CD14-positive monocyte (primary cell): Measurements from ENCODE around the gene UNK. TPM values are rescaled to one million over a fixed set of nuclear protein-coding genes. Genes with fewer than 3 reads are reported as not detected.
A peak's percentile ranks its signal among the peaks of the same experiment; 100 is the strongest.
"Not testable (repeated sequence)": the region's sequence is repeated elsewhere in the genome, so short reads cannot be mapped to it uniquely, and the experiment has no call there.

ENCODE experiments used
- DNase-seq, 3 donors: peaks; one replicate each; pipeline ENCODE4 v3.0.0-alpha.2; 2011 to 2022
- H2AFZ ChIP-seq: 2 replicates; pipeline ENCODE4 v1.6.0; 2012; ENCODE audit warnings: mild to moderate bottlenecking, low read depth, low read length, inconsistent platforms; ENCODE audit not compliant: insufficient read depth, poor library complexity, severe bottlenecking
- H3K27ac ChIP-seq, 2 donors: 1 replicate in 1 of 2; 2 replicates in 1 of 2; pipeline ENCODE4 v1.5.1; 2012 to 2013; ENCODE audit warnings: low read length in 2 of 2, control low read depth in 1 of 2, inconsistent platforms in 1 of 2, low read depth in 1 of 2, mild to moderate bottlenecking in 1 of 2
- H3K27me3 ChIP-seq, 2 donors: one replicate each; pipeline versions ENCODE4 v1.6.0 to v1.6.1; 2011 to 2013; ENCODE audit warnings: low read length in 2 of 2; ENCODE audit not compliant: control insufficient read depth in 2 of 2, insufficient read depth in 2 of 2
- H3K36me3 ChIP-seq, 2 donors: replicated peaks in 1 of 2; 1 replicate in 1 of 2; 2 replicates in 1 of 2; pipeline versions ENCODE4 v1.5.1 to v1.6.1; 2012 to 2013; ENCODE audit warnings: low read length in 2 of 2, control low read depth in 1 of 2, inconsistent platforms in 1 of 2, mild to moderate bottlenecking in 1 of 2; ENCODE audit not compliant: insufficient read depth in 2 of 2, control insufficient read depth in 1 of 2
- H3K4me1 ChIP-seq, 2 donors: 1 replicate in 1 of 2; 2 replicates in 1 of 2; pipeline versions ENCODE4 v1.5.1 to v1.6.1; 2012 to 2013; ENCODE audit warnings: low read length in 2 of 2, control low read depth in 1 of 2, inconsistent platforms in 1 of 2, mild to moderate bottlenecking in 1 of 2, moderate library complexity in 1 of 2; ENCODE audit not compliant: insufficient read depth in 2 of 2, control insufficient read depth in 1 of 2
- H3K4me2 ChIP-seq: replicated peaks from 2 replicates; pipeline ENCODE3; 2012; ENCODE audit warnings: low read length, moderate library complexity, mild to moderate bottlenecking; ENCODE audit not compliant: poor library complexity, severe bottlenecking; ENCODE audit errors: extremely low read depth
- H3K4me3 ChIP-seq, 3 experiments: fragments of 200-600 bp in 1 of 3; sonication (generic) in 1 of 3; replicated peaks in 1 of 3; 1 replicate in 2 of 3; 2 replicates in 1 of 3; pipeline ENCODE4 v1.5.1; 2011 to 2013; ENCODE audit warnings: low read length in 3 of 3, mild to moderate bottlenecking in 3 of 3, control low read depth in 2 of 3, low read depth in 2 of 3, inconsistent platforms in 1 of 3, moderate library complexity in 1 of 3
- H3K79me2 ChIP-seq: 2 replicates; pipeline ENCODE4 v1.6.0; 2012; ENCODE audit warnings: mild to moderate bottlenecking, control low read depth, inconsistent platforms, low read length, moderate library complexity; ENCODE audit not compliant: insufficient read depth
- H3K9ac ChIP-seq: 2 replicates; pipeline ENCODE4 v1.6.0; 2017; ENCODE audit warnings: low read length, mild to moderate bottlenecking; ENCODE audit not compliant: insufficient read depth, poor library complexity, severe bottlenecking
- H3K9me3 ChIP-seq, 2 donors: replicated peaks in 1 of 2; 1 replicate in 1 of 2; 2 replicates in 1 of 2; pipeline versions ENCODE4 v1.5.1 to v1.6.1; 2012 to 2013; ENCODE audit warnings: low read length in 2 of 2, control low read depth in 1 of 2; ENCODE audit not compliant: control insufficient read depth in 1 of 2, insufficient read depth in 1 of 2
- H4K20me1 ChIP-seq: 2 replicates; pipeline ENCODE4 v1.6.0; 2012; ENCODE audit warnings: mild to moderate bottlenecking, low read length, control low read depth, moderate library complexity; ENCODE audit not compliant: insufficient read depth
- H3K27ac Mint-ChIP-seq, 7 donors: one replicate each; pipeline ENCODE4 v1.8.0; 2020; ENCODE audit warnings: mild to moderate bottlenecking in 7 of 7, mixed read lengths in 7 of 7, moderate library complexity in 6 of 7, inconsistent platforms in 2 of 7
- H3K27me3 Mint-ChIP-seq, 3 donors: one replicate each; pipeline ENCODE4 v1.8.0; 2021 to 2022; ENCODE audit warnings: low read depth in 3 of 3, mild to moderate bottlenecking in 3 of 3, mixed read lengths in 3 of 3, moderate library complexity in 3 of 3, inconsistent platforms in 1 of 3
- H3K36me3 Mint-ChIP-seq, 2 donors: one replicate each; pipeline ENCODE4 v1.8.0; 2020; ENCODE audit warnings: mixed read lengths in 2 of 2, inconsistent platforms in 1 of 2, mild to moderate bottlenecking in 1 of 2
- H3K4me1 Mint-ChIP-seq: one replicate; pipeline ENCODE4 v1.8.0; 2020; ENCODE audit warnings: mild to moderate bottlenecking, mixed read lengths
- H3K4me3 Mint-ChIP-seq, 2 donors: one replicate each; pipeline ENCODE4 v1.8.0; 2020; ENCODE audit warnings: mild to moderate bottlenecking in 2 of 2, mixed read lengths in 2 of 2, moderate library complexity in 1 of 2
- H3K9me3 Mint-ChIP-seq, 7 donors: one replicate each; pipeline ENCODE4 v1.8.0; 2020 to 2022; ENCODE audit warnings: mixed read lengths in 7 of 7, mild to moderate bottlenecking in 6 of 7, moderate library complexity in 6 of 7, inconsistent platforms in 2 of 7
- CTCF ChIP-seq: fragments of 200-600 bp; IDR thresholded peaks from one replicate; pipeline ENCODE4 v1.8.0; 2022; ENCODE audit warnings: antibody characterized with exemption, mild to moderate bottlenecking
- WGBS: methylation state at CpG from one replicate; pipeline ENCODE4 v1.1.5; 2013; ENCODE audit warnings: missing lambda C conversion rate; ENCODE audit not compliant: insufficient coverage; 5-methylcytosine and 5-hydroxymethylcytosine counted together
- intact Hi-C, 2 donors: fragments of 100-400 bp; cut with micrococcal nuclease; formaldehyde crosslinking; loops; one replicate each; pipeline versions ENCODE4 v1.15.0 to v1.15.1; 2023
- polyA plus RNA-seq, 3 donors: library from polyadenylated mRNA; depleted of rRNA in 1 of 3; unstranded in 2 of 3; stranded (reverse) in 1 of 3; fragments of 300-500 nt in 2 of 3; fragments of >200 nt in 1 of 3; fragmentation: Illumina TruSeq in 2 of 3; gene quantifications; 1 replicate in 2 of 3; 2 replicates in 1 of 3; pipeline ENCODE4 v1.2.3, GENCODE V29; 2012 to 2021

Gene UNK
- polyA plus RNA-seq, 3 donors = 6.3 to 12.9 (median 7.8) TPM

GRCh38 chr17:75856062-75856756 lies 71.6 kb downstream of the UNK start:
- H3K4me3 Mint-ChIP-seq = no peak overlapping the region
- Histone ChIP-seq H3K9ac (peak overlapping the region; percentile 92), H3K4me2 (peak overlapping the region; percentile 89), H3K79me2 (peaks cover 43% of the 10 kb centered on the region), H3K36me3 (peaks cover 4 to 7% of the 10 kb centered on the region in 2 donors), H3K27me3 (no peaks in the 10 kb centered on the region), H3K27ac (peak overlapping the region; percentile 84 to 91), H3K4me1 (peaks cover 50 to 60% of the 10 kb centered on the region in 2 donors), H3K4me3 (peak overlapping the region; percentile 67 to 95 (median 71)), H4K20me1 (peaks cover 6% of the 10 kb centered on the region), H3K9me3 (no peaks in the 10 kb centered on the region), H2AFZ (peak overlapping the region; percentile 92)
- WGBS = 2% methylated on average over 6 of the region's 24 CpGs
- intact Hi-C loops = loop anchor here in 1 of 2 donors (5.0 kb wide), 2 partner anchors 41 to 79 kb away; partner anchors contain the start of gene TRIM65
- peak; percentile 18 for TF ChIP-seq CTCF
- peak overlapping the region in 6 of 7 donors; percentile 83 to 96 (median 94) for H3K27ac Mint-ChIP-seq
- peaks cover 44% of the 10 kb centered on the region for H3K4me1 Mint-ChIP-seq
- peak in 2 of 3 donors; percentile 19 to 35 for DNase-seq
- H3K36me3 Mint-ChIP-seq = peaks cover 7 to 14% of the 10 kb centered on the region in 2 donors
- peaks cover 0 to 4% (median 0%) of the 10 kb centered on the region in 3 donors for H3K27me3 Mint-ChIP-seq
- peaks cover 0 to 2% (median 0%) of the 10 kb centered on the region in 7 donors for H3K9me3 Mint-ChIP-seq

DNA sequence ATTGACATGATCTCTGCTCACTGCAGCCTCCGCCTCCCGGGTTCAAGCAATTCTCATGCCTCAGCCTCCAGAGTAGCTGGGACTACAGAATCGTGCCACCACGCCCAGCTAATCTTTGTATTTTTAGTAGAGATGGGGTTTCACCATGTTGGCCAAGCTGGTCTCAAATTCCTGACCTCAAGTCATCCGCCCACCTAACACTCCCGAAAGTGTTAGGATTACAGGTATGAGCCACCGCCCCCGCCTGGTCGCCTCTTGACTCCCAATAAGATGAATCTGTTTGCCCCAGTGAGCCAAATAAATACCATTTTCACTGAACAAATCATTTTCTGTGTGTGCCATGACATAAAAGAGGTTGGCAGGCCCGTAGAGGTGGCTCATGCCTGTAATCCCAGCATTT lies 74.8 kb downstream of the UNK start:
- H3K4me3 ChIP-seq = peak overlapping the region in 1 of 3 experiments; percentile 54
- H2AFZ ChIP-seq, H3K9ac ChIP-seq, H4K20me1 ChIP-seq, DNase-seq, H3K9me3 ChIP-seq, H3K27me3 Mint-ChIP-seq, H3K36me3 ChIP-seq, H3K36me3 Mint-ChIP-seq, H3K9me3 Mint-ChIP-seq, H3K27me3 ChIP-seq, H3K4me3 Mint-ChIP-seq: not testable (repeated sequence)
- H3K27ac ChIP-seq = peak overlapping the region; percentile 81 to 92
- peak overlapping the region; percentile 64 for H3K4me2 ChIP-seq
- peaks cover 45 to 57% of the 10 kb centered on the region in 2 donors for H3K4me1 ChIP-seq
- peaks cover 38% of the 10 kb centered on the region for H3K4me1 Mint-ChIP-seq
- WGBS = 97% methylated on average over 5 of the region's 10 CpGs
- peaks cover 19% of the 10 kb centered on the region for H3K79me2 ChIP-seq
- intact Hi-C loops = loop anchor here in 1 of 2 donors (5.0 kb wide), 2 partner anchors 38 to 82 kb away; partner anchors contain the start of gene TRIM65
- H3K27ac Mint-ChIP-seq = peak overlapping the region; percentile 85 to 95 (median 93)
